Ascending aorta (tissue), 2 donors: ENCODE data around the gene DDAH1. TPM values are rescaled to one million over a fixed set of nuclear protein-coding genes. Genes with fewer than 3 reads are reported as not detected.

Experiments used
- DNase-seq, 2 donors: peaks; one replicate each; pipeline ENCODE4 v3.0.0-alpha.2; 2019; ENCODE audit warnings: low spot score in 2 of 2
- H3K27ac ChIP-seq, 2 donors: fragments of 200-600 bp; sonication (generic); one replicate each; pipeline ENCODE4 v1.5.1; 2016 to 2017; ENCODE audit warnings: mild to moderate bottlenecking in 1 of 2
- H3K27me3 ChIP-seq: fragments of 200-600 bp; sonication (generic); one replicate; pipeline ENCODE4 v1.5.1; 2017
- H3K36me3 ChIP-seq, 2 donors: fragments of 200-600 bp; sonication (generic); one replicate each; pipeline ENCODE4 v1.5.1; 2016
- H3K4me1 ChIP-seq, 2 donors: fragments of 200-600 bp; sonication (generic); one replicate each; pipeline ENCODE4 v1.5.1; 2016 to 2017; ENCODE audit warnings: mild to moderate bottlenecking in 1 of 2
- H3K4me3 ChIP-seq, 2 donors: fragments of 200-600 bp; sonication (generic); one replicate each; pipeline ENCODE4 v1.5.1; 2016 to 2017; ENCODE audit warnings: mild to moderate bottlenecking in 1 of 2
- H3K9me3 ChIP-seq, 2 donors: fragments of 200-600 bp; sonication (generic); one replicate each; pipeline ENCODE4 v1.5.1; 2016
- CTCF ChIP-seq, 3 experiments: fragments of 200-600 bp in 2 of 3; fragments of 450-650 bp in 1 of 3; sonication (generic) in 2 of 3; IDR thresholded peaks; one replicate each; pipeline ENCODE4 v1.5.1; 2016 to 2019; ENCODE audit warnings: antibody characterized with exemption in 3 of 3, mild to moderate bottlenecking in 1 of 3, moderate library complexity in 1 of 3
- intact Hi-C: fragments of 100-400 bp; cut with DNase I; formaldehyde crosslinking; loops from one replicate; pipeline ENCODE4 v1.15.1; 2023
- total RNA-seq: library from RNA; depleted of rRNA; stranded (reverse); fragments of >200 nt; gene quantifications from one replicate; pipeline ENCODE4 v1.1.0, GENCODE V29; 2016

The DDAH1 gene
- total RNA-seq, 1 donor from 2014 or later, result 8.5 TPM

GRCh38 chr1:85438353-85438752 is 26.6 kb downstream of the DDAH1 start:
- no peak for DNase-seq
- H3K27ac ChIP-seq, result no peak overlapping the region
- TF ChIP-seq CTCF (IDR thresholded peaks at IDR 0.05), result no peak
- H3K4me3 ChIP-seq, result no peak overlapping the region
- intact Hi-C loops, result no loop called here
- no peaks in the 10 kb centered on the region for H3K36me3 ChIP-seq
- H3K27me3 ChIP-seq, result no peaks in the 10 kb centered on the region
- no peaks in the 10 kb centered on the region for H3K9me3 ChIP-seq
- H3K4me1 ChIP-seq, result peaks cover 4 to 15% of the 10 kb centered on the region in 2 donors

DNA sequence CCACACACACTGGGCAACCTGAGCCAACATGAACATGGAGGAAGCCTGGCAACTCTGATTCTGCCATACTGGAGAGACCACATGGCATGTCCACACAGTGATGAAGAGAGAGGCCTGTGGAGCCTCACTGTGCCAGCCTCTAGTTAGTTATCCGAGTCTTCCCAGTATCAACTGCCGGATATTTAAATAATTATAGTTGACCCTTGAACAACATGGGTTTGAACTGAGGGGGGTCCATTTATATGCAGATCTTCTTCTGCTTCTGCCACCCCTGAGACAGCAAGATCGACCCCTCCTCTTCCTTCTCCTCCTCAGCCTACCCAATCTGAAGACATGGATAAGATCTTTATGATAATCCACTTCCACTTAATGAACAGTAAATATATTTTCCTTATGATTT is 27.8 kb downstream of the DDAH1 start:
- no peak for TF ChIP-seq CTCF (IDR thresholded peaks at IDR 0.05)
- Histone ChIP-seq H3K9me3 (no peaks in the 10 kb centered on the region), H3K27me3 (no peaks in the 10 kb centered on the region), H3K4me3 (no peak overlapping the region), H3K36me3 (no peaks in the 10 kb centered on the region), H3K4me1 (peaks cover 4 to 15% of the 10 kb centered on the region in 2 donors), H3K27ac (no peak overlapping the region)
- DNase-seq, result no peak
- intact Hi-C loops, result no loop called here

DNA sequence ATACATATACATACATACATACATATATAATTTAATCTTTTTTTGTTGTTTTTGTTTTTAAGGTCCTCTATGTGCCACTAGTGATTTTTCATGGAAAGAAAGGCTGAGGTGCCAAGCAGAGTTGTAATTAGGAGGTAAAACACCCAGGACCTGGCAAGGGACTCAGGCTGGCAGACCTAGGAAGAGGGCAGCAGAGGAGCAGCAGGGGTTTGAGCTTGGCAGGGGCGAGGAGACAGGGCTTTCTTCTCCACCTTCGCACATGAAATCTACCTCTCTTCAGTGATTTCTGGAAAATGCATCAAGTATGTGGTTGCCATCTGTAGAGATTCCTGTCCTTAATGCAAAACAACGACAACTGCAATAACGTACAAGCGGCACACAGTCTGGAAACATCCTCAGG is 31.9 kb downstream of the DDAH1 start:
- Histone ChIP-seq H3K36me3 (no peaks in the 10 kb centered on the region), H3K4me1 (no peaks in the 10 kb centered on the region), H3K27ac (no peak overlapping the region), H3K4me3 (no peak overlapping the region), H3K9me3 (no peaks in the 10 kb centered on the region), H3K27me3 (no peaks in the 10 kb centered on the region)
- no peak for TF ChIP-seq CTCF (IDR thresholded peaks at IDR 0.05)
- DNase-seq, result no peak
- intact Hi-C loops, result no loop called here

DNA sequence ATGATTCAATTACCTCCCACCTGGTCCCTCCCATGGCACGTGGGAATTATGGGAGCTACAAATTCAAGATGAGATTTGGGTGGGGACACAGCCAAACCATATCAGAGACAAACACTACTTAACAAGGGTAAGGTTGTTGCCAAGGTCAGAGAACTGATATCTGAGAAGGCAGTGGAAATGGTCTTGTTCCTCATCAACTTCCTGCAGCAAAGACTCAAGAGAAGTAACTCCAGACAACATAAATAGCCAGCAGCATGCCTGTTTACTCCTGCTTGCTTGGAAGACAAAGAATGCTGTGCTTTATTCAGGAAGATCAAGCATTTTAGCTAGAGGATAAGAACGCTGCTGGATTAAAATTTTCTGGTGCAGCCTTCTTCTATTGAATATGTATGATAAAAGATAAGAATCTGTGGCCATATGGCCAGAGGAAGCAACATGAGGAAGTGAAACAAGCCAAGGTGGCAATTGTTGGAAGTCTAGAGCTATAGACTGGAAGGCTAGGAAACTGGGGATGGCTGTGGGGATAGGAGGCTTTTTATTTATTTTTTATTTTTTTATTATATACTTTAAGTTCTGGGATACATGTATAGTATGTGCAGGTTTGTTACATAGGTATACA is 36.4 kb downstream of the DDAH1 start:
- no peaks in the 10 kb centered on the region for H3K36me3 ChIP-seq
- H3K27me3 ChIP-seq, result no peaks in the 10 kb centered on the region
- H3K4me1 ChIP-seq, result peaks cover 0 to 13% of the 10 kb centered on the region in 2 donors
- H3K9me3 ChIP-seq, result no peaks in the 10 kb centered on the region
- TF ChIP-seq CTCF (IDR thresholded peaks at IDR 0.05), result no peak
- H3K4me3 ChIP-seq, result no peak overlapping the region
- intact Hi-C loops, result no loop called here
- DNase-seq, result no peak
- H3K27ac ChIP-seq, result peak overlapping the region; percentile 15 to 78

DNA sequence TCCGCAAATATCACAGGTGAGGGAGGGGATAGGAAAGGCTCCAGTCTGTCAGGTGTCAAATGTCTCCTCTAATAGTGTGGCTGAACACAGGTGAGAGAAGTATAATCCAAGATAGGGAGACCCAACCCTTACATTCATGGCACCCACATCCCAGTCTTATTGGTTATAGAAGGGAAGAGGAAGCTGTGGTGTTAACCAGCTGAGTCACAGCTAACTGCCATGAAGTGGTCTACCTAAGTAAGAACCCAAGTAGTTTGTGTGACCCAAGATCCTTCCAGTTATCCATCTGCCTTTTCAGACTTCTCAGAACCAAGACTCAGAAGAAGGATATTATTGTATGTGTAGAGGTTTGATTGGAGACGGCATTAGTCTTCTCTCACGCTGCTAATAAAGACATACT is 37.1 kb downstream of the DDAH1 start:
- TF ChIP-seq CTCF (IDR thresholded peaks at IDR 0.05), result no peak
- Histone ChIP-seq H3K9me3 (no peaks in the 10 kb centered on the region), H3K27me3 (no peaks in the 10 kb centered on the region), H3K4me1 (peaks cover 0 to 13% of the 10 kb centered on the region in 2 donors), H3K27ac (peak overlapping the region; percentile 15 to 78), H3K4me3 (no peak overlapping the region), H3K36me3 (no peaks in the 10 kb centered on the region)
- intact Hi-C loops, result no loop called here
- DNase-seq, result no peak

DNA sequence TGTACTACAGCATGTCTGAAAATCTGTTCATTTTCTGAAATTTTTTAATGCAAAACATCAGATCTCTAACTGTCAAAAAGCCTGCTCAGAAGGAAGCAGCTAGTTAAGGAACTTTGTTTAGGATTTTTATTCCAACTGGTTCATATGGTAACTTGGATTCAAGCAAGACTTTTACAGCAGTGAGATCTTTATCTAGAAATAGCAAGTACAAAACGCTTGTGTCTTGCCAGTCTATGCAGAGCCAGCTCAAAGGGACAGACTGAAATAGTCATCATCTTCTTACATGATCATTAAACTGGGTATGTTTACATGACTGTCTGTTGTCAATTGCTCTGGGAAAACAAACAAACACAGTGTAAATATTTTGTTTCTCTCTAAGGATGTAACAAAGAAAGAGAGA is 37.6 kb downstream of the DDAH1 start:
- H3K27me3 ChIP-seq, result no peaks in the 10 kb centered on the region
- intact Hi-C loops, result no loop called here
- no peak for DNase-seq

More for the DNA sequence above, 37.6 kb downstream of the DDAH1 start:
- Histone ChIP-seq H3K27ac (peak overlapping the region; percentile 15 to 78), H3K9me3 (no peaks in the 10 kb centered on the region), H3K4me1 (peaks cover 0 to 13% of the 10 kb centered on the region in 2 donors), H3K36me3 (no peaks in the 10 kb centered on the region), H3K4me3 (no peak overlapping the region)
- no peak for TF ChIP-seq CTCF (IDR thresholded peaks at IDR 0.05)
